HG03432 (cell line): ENCODE measurements around the gene PPM1A.
A peak's percentile ranks its signal among the peaks of the same experiment; 100 is the strongest.
"Not testable (repeated sequence)": the region's sequence is repeated elsewhere in the genome, so short reads cannot be mapped to it uniquely, and the experiment has no call there.

ENCODE experiments used
- ATAC-seq: cut with Tn5 transposase; IDR thresholded peaks from one replicate; pipeline ENCODE4 v1.9.1; 2021; ENCODE audit warnings: mild to moderate bottlenecking, moderate library complexity; ENCODE audit not compliant: unreplicated experiment

Gene PPM1A

DNA sequence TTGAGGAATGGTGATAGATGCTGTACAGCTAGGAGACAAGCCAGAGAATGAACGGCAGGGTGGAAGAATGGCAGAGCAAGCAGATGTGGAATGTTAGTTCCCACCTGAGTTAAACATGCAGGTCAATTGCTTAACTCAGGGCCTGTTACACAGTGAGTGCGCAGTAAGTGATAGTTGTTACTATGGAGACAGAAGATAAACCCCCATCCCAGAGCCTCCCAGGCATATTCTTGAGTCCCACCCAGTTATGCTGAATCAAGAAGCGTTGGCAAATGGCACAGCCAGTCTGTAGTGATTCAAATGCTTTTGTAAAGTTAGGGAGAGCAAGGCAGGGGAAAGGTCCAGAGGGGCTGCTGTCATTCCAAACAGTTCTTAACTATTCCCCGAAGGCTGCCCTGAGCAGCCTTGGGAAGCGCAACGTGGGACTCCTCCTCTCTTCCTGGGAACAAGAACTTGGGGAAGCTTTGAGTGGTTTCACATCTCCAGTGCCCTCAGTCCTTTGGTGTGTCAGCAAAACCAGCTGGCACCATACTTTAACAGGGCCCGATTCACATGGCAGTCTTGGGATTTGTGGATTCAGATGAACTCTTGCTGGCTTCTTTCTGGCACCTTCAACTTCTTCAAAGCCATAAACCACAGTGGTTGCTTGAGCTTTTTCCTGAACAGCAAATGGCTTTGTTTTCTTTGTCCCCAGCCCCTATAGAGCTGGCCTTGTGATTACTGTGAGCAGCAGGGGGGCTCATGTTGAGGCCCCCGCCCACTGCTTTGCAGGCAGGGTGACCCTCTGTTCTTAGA lies 66.4 kb downstream of the PPM1A start:
- no peak for ATAC-seq

DNA sequence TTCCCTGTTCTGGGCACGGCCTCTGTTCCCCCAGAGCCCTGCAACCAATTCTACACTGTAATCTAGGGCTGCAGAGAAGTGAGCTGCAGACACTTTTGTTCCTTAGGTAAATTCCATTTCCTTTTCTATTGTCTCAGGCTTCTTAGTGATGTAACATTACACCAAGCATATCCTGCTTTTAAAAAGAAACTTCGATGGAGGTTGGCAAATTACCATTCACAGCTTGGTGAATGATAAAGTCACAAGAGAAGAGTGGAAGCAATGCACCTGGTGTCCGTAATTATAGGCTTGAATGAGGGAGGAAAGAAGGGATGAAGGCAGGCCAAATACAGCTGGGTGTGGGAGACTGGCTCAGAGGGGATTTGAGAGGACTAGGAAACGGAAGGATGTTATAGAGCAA lies 68.6 kb downstream of the PPM1A start:
- ATAC-seq = no peak

DNA sequence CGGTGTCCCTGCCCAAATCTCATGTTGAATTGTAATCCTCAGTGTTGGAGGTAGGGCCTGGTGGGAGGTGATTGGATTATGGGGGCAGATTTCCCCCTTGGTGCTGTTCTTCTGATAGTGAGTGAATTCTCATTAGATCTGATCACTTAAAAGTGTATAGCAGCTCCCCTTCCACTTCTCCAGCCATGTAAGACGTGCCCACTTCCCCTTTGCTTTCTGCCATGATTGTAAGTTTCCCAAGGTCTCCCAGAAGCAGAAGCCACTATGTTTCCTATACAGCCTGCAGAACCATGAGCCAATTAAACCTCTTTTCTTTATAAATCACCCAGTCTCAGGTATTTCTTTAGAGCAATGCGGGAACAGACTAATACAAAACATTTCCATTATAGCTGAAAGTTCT lies 71.8 kb downstream of the PPM1A start:
- not testable (repeated sequence) for ATAC-seq

DNA sequence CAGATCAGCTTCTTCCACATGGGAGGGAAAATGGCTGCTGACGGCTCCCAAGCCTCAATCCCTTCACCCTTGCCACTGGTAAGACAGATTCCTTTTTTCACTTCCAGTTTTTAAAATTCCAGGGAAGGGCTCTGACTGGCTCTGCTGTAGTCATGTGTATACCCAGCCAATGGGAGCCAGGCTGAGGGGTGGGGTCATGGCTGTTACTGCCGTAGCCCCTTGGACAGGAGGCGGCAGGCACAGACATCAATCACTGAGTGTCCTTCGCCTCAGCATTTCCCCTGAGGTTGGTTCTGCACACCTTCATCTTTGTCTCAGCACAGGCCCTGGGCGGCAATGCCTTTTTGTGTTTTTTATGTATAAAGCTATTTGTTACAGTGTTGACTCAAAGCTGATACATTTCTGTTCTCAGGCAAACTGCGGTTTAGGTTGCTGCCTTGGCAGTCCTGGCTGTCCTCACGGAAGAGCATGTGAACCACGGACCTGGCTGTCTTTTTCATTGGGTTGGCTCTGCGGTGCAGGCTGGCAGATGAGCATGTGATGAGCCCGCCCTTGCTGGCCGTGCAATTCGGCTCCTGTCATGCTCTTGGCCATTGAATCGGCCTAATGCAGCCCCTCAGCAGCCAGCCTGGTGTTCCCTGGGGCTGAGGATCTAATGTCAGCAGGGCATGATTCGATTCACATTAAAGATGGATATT lies 74.3 kb downstream of the PPM1A start:
- no peak for ATAC-seq

DNA sequence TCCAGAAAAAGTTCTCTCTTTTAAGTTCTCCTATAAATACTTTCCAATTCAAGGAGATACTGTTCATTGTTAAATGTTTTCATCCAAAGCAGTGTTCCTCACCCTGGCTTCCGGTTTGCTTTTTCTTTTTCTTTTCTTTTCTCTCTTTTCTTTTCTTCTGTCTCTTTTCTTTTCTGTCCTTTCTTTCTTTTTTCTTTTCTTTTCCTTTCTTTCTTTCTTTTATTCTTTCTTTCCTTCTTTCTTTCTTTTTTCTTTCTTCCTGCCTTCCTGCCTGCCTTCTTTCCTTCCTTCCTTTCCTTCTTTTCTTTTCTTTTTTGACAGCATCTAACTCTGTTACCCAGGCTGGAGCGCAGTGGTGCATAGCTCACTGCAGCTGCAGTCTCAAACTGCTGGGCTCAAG lies 75.8 kb downstream of the PPM1A start:
- no peak for ATAC-seq

DNA sequence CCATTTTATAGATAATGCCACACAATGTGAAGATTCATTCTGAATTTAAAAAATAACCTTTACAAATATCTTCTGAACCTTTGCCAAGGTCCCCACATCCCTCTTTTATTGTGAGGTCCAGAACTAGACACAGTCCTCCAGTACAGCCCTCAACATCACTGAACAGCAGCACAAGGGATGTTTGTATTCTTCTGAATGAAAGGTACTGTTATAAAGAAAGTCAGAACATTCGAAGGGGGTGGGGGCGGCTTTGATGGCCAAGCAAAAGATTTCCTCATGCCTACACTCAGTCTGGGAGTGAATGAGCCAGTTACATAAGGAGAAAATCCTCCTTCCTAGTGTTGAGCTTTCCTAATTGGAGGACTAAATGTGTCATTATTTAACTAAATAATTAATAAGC lies 77.3 kb downstream of the PPM1A start:
- no peak for ATAC-seq

DNA sequence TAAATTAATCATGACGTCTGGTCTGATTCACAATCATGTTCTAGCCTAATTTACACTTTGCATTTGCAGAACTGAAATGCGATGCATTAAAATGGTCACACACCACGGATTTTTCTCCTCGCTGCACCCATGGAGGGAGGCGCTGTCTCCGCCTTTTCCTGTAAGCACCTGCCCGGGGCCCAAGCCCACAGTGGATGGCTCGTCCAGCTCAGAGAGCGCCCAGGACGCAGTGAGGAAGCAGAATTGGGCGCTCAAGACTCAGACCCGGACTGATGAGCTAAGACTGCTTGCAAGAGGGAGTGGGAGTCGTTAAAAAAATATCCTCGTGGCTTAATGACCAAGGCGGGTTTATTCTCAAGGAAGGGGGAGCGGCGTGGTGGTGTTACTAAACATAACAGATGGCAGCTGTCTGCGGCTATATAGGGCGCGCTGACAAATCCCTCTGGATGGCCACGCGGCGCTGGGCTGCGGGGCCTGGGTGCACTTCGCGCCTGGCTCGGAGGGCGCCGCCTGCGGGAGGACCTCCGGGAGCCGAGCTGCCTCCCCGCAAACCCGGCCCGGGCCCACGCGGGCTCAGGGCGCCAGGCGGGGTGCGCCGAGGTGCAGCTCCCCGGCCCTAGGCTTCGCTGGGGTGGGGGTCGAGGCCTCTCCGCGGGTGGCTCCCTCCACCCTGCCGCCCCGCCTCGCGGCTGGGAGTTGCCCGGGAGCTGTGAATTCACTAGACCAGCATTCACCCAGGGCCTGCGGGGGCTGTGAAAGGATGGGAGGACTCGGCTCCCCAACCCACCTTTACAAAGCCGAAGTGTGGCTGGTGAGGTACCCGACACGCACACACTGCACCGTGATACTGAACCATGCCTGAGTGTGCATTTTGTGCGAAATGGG lies 78.7 kb downstream of the PPM1A start:
- ATAC-seq = peak; percentile 67

DNA sequence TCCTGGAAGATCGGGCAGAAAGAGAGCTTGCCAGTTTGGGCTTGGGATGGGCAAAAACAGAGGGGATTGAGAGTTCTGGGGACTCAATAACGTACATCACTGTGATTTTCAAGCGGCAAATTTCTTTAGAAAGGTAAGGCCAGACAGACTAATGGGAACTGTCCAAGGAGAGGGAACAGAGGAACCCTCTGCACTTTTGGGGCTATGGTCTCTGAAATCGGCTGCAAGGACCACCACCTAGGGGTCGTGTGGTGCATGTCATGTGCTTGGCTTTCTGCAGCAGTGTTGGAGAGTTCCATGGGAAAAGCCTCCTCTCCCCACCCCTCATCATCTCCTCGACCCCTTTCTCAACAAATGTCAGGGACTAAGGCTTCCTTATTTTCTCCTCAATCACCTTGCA lies 79.6 kb downstream of the PPM1A start:
- ATAC-seq = no peak

DNA sequence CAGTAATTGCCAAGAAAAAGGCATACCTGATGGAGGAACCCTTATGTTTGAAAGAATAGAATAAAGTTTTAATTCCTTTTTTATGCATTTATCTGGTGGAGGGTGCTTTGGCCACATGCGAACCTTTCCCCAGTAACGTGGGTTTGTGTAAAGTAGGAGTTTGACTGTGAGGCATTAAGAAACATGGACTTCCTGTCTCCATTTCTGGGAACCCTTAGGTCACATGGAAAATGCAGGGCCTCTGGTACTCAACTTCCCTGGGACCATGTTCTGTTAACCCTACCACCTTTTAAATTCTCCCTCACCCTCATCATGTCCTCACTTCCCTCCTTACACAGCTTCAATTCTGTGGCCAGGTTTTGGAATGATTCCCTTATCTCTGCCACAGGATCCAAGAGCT lies 80.3 kb downstream of the PPM1A start:
- no peak for ATAC-seq

DNA sequence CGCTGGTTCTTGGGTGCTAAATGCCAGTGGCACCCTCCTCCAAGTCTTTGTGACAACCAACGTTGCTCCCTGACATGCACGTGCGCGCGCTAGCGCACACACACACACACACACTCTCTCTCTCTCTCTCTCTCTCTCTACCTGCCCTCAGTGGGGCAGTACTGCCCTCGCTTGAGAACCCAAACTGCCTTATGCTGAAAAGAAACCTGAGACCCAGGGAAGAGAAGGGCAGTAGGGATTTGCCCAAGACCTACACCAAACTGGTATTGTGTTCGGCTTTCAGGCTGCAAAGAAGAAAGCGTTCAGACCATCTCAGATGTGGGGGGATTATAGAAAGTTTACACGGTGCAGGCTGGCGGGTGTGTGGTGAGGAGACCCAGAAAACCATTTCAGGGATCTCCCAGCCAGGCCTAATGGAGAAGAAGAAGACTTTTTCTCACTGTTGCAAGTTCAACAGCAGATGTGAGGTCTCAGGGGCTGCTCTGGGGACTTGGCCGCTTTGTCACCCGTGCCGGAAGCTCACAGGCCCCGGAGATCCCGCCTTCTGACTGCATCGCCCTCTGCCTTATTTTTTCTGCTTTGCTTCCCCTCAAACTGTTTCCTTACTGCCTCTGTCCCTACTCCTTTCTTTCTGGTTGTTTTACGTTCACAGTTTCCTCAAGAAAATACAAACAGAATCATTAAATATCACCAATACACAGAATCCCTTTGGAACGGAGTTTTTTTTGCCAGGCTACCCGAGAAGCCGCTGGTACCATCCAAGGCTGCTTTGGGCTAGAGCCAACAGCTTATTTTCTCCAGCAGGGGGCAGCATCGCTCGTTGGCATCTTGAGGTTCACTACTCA lies 82.4 kb downstream of the PPM1A start:
- peak; percentile 74 for ATAC-seq

DNA sequence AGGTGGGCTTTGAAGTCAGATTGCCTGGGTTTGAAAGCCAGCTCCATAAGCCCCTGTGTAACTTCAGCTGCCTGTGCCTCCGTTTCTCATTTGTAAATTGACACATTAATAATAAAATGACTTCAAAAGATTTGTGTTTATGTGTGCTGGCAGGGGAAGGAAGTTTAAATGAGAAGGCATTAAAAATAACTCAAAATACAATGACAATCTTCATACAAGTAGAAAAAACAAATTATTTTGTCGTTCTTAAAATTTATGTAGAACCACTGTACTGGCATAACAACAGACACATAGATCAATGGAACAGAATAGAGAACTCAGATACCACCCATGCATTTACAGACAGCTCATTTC lies 83.0 kb downstream of the PPM1A start:
- ATAC-seq = no peak

DNA sequence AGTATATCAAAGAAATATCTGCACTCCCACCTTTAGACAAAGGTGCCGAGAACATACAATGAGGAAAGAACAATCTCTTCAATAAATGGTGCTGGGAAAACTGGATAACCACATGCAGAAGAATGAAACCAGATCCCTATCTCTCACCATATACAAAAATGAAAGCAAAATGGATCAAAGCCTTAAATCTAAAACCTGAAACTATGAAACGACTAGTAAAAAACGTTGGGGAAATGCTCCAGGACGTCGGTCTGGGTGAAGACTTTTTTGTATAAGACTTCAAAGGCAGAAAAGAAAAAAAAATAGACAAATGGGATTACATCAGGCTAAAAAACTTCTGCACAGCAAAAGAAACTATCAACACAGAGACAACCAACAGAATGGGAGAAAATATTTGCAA lies 83.8 kb downstream of the PPM1A start:
- ATAC-seq = no peak

DNA sequence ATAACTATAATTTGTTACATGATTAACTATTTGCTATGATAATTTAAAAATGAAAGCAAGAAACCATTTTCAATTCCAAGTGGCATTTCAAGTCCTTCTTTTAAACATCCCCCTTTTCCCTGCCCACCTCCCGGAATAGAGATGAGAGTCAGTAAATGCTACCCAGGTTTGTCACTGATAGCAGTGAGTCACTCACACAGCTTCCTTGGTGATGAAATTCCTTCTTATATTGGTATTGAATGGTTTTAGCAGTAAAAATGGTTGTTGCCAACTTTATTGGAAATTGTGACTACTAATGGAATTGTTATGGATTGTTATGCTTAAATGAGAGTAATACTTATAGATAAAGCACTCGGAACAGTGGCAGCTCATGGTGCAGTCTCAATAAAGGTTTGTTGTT lies 90.5 kb downstream of the PPM1A start:
- no peak for ATAC-seq

DNA sequence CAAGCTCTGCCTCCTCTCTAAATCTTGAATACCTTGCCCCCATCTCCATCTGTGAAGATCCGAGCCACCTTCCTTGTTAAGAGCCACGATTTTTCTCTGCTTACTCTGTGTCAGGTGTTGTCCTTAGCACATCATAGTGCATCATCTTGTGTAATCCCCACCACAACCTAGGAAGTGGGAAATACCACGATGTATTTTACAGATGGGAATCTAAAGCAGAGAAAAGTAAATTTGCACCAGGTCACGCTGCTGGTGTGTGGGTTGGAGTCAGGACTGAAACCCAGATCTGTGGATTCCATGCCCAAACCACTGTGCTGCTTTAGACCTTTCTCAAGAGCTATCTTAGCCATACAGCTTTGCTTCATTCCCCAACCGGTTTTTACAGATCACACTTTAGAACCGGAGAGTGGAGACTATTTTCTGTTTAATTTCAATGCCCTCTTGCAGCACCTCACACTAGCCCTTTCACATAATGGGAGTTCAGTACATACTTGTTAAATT lies 94.6 kb downstream of the PPM1A start:
- ATAC-seq = no peak

DNA sequence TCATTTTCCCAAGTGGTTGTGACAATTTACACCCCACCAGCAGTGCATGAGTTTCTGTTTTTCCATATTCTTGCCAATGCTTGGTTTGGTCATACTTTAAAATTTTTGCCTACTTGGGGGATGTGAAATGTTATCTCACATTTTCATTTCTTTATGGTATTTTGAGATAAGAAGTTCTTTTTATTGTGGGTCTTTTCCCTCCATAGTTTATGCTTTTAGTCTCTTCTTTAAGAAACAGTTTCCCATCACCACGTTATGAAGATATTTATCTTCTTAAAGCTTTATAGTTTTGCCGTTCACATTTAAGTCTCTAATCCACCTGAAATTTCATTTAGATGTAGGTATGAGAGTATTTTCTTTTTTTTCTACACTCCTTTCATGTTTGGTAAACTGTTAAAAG lies 95.7 kb downstream of the PPM1A start:
- ATAC-seq = no peak

DNA sequence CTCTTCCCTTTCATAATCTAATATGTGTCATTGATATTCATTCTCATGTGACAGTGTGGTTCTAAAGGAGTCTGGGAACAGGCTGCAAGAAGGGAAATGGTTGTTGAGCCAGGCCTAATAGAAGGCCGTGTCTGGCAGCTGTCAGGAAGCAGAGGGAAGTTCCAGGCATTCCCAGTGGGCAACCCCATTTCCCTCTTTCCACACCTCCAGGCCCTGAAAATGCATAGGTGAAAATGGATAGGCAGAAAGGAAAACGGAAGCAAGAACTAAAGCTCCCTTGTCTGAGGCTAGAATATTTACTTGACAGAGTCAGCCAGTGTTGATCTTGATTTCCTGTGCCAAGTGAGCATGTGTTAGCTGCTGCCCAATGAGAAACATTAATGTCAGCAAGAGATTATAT lies 97.7 kb downstream of the PPM1A start:
- no peak for ATAC-seq

DNA sequence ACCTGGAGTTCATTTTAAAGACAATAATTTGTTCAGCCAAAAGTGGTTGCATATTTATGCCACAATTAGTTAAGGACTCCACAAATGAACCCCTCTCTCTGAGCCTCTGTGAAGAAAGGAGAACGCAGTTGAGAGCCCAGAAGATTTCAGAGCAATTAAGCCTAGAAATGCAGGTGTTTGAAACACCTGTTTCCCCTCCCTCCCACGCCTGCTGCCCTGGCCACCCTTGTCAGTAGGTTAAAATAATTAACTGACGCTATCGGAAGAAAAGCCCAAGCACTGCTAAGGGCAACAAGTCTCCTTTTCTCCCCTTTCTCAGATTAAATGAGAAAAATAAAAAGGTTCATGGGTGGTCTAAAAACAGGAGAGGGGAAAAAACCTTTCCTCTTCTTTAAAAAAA lies 99.2 kb downstream of the PPM1A start:
- ATAC-seq = no peak
